Measurements from ENCODE around the gene PROM1. TPM values are rescaled to one million over a fixed set of nuclear protein-coding genes. Genes with fewer than 3 reads are reported as not detected.

The PROM1 gene
- total and polyA plus RNA-seq, 9 of the 15 experiments (the other 6 are each of a cell fraction or from before 2014, with no cell fraction given) = 0.05 TPM; not detected in 8

DNA sequence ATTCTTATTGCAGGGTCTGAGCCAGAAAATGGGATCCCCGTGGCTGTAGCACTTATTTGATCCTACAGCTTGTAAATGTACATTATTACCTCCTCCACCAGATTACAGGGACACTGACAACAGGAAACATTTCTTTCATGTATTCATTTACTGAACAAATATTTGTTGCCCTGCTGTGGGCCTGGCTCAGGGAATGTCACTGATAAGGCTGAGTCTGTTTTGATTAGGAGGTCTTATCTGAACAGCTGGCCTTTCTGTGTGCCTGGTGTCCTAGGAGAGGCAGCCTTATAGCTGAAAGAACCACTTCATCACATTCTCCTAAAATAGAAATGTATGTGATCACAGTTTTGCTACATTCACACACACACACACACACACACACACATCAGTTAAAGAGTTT lies 45.5 kb upstream of the PROM1 start:
- POLR2A ChIA-PET = interaction anchor here (0.6 to 0.8 kb wide), 3 partner anchors 9 to 1267 kb away, joined by 3 read pairs; no protein-coding TSS in a partner anchor
- DNase-seq (ENCODE audit: extremely low read depth in 1 of 4, low spot score in 3 of 4) (no peak), FAIRE-seq (no peak), ATAC-seq (no peak)
- Histone ChIP-seq H3K27me3 (ENCODE audit: control insufficient read depth in 2 of 2, insufficient read depth in 2 of 2, low read length in 2 of 2) (peaks cover 5 to 26% of the 10 kb centered on the region in 2 experiments; a peak in 4 of 5 replicates), H3K4me3 (no peak overlapping the region), H3K79me2 (ENCODE audit: control insufficient read depth, insufficient read depth, low read length) (no peaks in the 10 kb centered on the region), H3K4me2 (ENCODE audit: insufficient read depth, low read length) (no peak overlapping the region), H3K27ac (ENCODE audit: extremely low read depth, low read depth, low read length) (no peak overlapping the region), H3K9me1 (ENCODE audit: control insufficient read depth, insufficient read depth, low read length) (no peaks in the 10 kb centered on the region), H3K4me1 (replicated peaks in 1 of 2; ENCODE audit: control insufficient read depth in 2 of 2, insufficient read depth in 2 of 2, low read length in 2 of 2) (peaks cover 0 to 4% of the 10 kb centered on the region in 2 experiments; a peak in 2 of 5 replicates), H3K9me3 (replicated peaks; ENCODE audit: control insufficient read depth, insufficient read depth, low read depth, low read length) (no peaks in the 10 kb centered on the region), H2AFZ (ENCODE audit: low read depth, low read length) (no peak overlapping the region), H3K36me3 (ENCODE audit: control insufficient read depth, insufficient read depth, low read length) (no peaks in the 10 kb centered on the region), H3K9ac (ENCODE audit: insufficient read depth in 1 of 2, low read depth in 2 of 2, low read length in 2 of 2) (no peak overlapping the region), H4K20me1 (replicated peaks; ENCODE audit: control insufficient read depth, insufficient read depth, low read length) (no peaks in the 10 kb centered on the region)
- no TSS peak for BruUV-seq (replicated peaks)
- in situ Hi-C loops (cut with MboI) (no loop called here), intact Hi-C loops (cut with micrococcal nuclease) (no loop called here)
- WGBS (ENCODE audit: insufficient coverage, low coverage, missing lambda C conversion rate) = 0% methylated on average over 1 of the region's 1 CpG
- CTCF ChIA-PET (ENCODE audit: low intra/inter-chr PET ratio) = no interaction called here
- TF ChIP-seq, protein P1, sequence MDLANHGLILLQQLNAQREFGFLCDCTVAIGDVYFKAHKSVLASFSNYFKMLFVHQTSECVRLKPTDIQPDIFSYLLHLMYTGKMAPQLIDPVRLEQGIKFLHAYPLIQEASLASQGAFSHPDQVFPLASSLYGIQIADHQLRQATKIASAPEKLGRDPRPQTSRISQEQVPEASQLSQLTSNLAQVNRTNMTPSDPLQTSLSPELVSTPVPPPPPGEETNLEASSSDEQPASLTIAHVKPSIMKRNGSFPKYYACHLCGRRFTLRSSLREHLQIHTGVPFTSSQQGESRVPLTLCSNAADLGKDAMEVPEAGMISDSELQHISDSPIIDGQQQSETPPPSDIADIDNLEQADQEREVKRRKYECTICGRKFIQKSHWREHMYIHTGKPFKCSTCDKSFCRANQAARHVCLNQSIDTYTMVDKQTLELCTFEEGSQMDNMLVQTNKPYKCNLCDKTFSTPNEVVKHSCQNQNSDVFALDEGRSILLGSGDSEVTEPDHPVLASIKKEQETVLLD (IDR thresholded peaks at IDR 0.05) = no peak
- TF ChIP-seq ADNP (tag; IDR thresholded peaks at IDR 0.05) (no peak), CBFA2T3 (IDR thresholded peaks at IDR 0.05) (peak; percentile 36; the same call in 1 of the 2 replicates)

DNA sequence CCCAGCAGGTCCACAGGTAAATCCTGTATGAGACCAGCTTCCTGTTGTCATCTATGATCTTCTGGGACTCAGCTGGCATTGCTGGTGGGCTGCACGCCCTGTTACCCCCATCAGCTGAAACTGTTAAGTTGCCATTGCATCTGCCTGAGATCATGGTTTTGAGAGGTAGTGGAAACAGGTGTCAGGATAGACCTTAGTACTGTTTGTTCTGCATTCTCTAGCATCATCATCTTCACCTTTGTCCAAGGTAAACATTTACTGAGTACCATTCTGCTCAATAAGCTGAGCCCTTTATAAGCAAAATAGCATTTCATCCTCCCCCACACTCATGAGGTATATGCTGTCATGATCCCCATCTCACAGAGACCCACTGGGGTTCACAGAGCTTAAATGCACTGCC lies 42.9 kb upstream of the PROM1 start:
- BruUV-seq (replicated peaks) = no TSS peak
- no peaks in the 10 kb centered on the region for H3K36me3 ChIP-seq (ENCODE audit: control insufficient read depth, insufficient read depth, low read length)
- peaks cover 5 to 39% of the 10 kb centered on the region in 2 experiments; a peak in 4 of 5 replicates for H3K27me3 ChIP-seq (ENCODE audit: control insufficient read depth in 2 of 2, insufficient read depth in 2 of 2, low read length in 2 of 2)
- H3K27ac ChIP-seq (ENCODE audit: extremely low read depth, low read depth, low read length) = no peak overlapping the region
- H3K9ac ChIP-seq (ENCODE audit: insufficient read depth in 1 of 2, low read depth in 2 of 2, low read length in 2 of 2) = no peak overlapping the region
- DNase-seq (ENCODE audit: extremely low read depth in 1 of 4, low spot score in 3 of 4) = no peak
- H3K4me3 ChIP-seq = no peak overlapping the region
- H3K4me2 ChIP-seq (ENCODE audit: insufficient read depth, low read length) = no peak overlapping the region
- H4K20me1 ChIP-seq (replicated peaks; ENCODE audit: control insufficient read depth, insufficient read depth, low read length) = no peaks in the 10 kb centered on the region
- ChIA-PET POLR2A (interaction anchor here (0.6 kb wide), 1 partner anchor 107 kb away, joined by 3 read pairs; no protein-coding TSS in a partner anchor), CTCF (ENCODE audit: low intra/inter-chr PET ratio) (no interaction called here)
- in situ Hi-C loops (cut with MboI) (no loop called here), intact Hi-C loops (cut with micrococcal nuclease) (no loop called here)
- no peak for ATAC-seq
- no peak overlapping the region for H2AFZ ChIP-seq (ENCODE audit: low read depth, low read length)
- H3K79me2 ChIP-seq (ENCODE audit: control insufficient read depth, insufficient read depth, low read length) = no peaks in the 10 kb centered on the region
- no peaks in the 10 kb centered on the region for H3K9me3 ChIP-seq (replicated peaks; ENCODE audit: control insufficient read depth, insufficient read depth, low read depth, low read length)
- H3K4me1 ChIP-seq (replicated peaks in 1 of 2; ENCODE audit: control insufficient read depth in 2 of 2, insufficient read depth in 2 of 2, low read length in 2 of 2) = peaks cover 0 to 4% of the 10 kb centered on the region in 2 experiments; a peak in 2 of 5 replicates
- WGBS (ENCODE audit: insufficient coverage, low coverage, missing lambda C conversion rate) = 7% methylated on average over 1 of the region's 1 CpG
- no peaks in the 10 kb centered on the region for H3K9me1 ChIP-seq (ENCODE audit: control insufficient read depth, insufficient read depth, low read length)
- no peak for FAIRE-seq
- TF ChIP-seq ZNF133 (CRISPR knock-in tag; IDR thresholded peaks at IDR 0.05) (no peak), MAFK (IDR thresholded peaks at IDR 0.05; ENCODE audit: low read length) (no peak)
- TF ChIP-seq, protein P2, sequence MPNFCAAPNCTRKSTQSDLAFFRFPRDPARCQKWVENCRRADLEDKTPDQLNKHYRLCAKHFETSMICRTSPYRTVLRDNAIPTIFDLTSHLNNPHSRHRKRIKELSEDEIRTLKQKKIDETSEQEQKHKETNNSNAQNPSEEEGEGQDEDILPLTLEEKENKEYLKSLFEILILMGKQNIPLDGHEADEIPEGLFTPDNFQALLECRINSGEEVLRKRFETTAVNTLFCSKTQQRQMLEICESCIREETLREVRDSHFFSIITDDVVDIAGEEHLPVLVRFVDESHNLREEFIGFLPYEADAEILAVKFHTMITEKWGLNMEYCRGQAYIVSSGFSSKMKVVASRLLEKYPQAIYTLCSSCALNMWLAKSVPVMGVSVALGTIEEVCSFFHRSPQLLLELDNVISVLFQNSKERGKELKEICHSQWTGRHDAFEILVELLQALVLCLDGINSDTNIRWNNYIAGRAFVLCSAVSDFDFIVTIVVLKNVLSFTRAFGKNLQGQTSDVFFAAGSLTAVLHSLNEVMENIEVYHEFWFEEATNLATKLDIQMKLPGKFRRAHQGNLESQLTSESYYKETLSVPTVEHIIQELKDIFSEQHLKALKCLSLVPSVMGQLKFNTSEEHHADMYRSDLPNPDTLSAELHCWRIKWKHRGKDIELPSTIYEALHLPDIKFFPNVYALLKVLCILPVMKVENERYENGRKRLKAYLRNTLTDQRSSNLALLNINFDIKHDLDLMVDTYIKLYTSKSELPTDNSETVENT (CRISPR knock-in tag; IDR thresholded peaks at IDR 0.05) = no peak
- TF ChIP-seq, protein P3, sequence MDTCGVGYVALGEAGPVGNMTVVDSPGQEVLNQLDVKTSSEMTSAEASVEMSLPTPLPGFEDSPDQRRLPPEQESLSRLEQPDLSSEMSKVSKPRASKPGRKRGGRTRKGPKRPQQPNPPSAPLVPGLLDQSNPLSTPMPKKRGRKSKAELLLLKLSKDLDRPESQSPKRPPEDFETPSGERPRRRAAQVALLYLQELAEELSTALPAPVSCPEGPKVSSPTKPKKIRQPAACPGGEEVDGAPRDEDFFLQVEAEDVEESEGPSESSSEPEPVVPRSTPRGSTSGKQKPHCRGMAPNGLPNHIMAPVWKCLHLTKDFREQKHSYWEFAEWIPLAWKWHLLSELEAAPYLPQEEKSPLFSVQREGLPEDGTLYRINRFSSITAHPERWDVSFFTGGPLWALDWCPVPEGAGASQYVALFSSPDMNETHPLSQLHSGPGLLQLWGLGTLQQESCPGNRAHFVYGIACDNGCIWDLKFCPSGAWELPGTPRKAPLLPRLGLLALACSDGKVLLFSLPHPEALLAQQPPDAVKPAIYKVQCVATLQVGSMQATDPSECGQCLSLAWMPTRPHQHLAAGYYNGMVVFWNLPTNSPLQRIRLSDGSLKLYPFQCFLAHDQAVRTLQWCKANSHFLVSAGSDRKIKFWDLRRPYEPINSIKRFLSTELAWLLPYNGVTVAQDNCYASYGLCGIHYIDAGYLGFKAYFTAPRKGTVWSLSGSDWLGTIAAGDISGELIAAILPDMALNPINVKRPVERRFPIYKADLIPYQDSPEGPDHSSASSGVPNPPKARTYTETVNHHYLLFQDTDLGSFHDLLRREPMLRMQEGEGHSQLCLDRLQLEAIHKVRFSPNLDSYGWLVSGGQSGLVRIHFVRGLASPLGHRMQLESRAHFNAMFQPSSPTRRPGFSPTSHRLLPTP (IDR thresholded peaks at IDR 0.05; ENCODE audit: borderline replicate concordance, extremely low read depth, insufficient read length) = no peak

All from K562 (cell line).